CD14-positive monocyte (primary cell): ENCODE data around the gene PREX1. TPM values are rescaled to one million over a fixed set of nuclear protein-coding genes. Genes with fewer than 3 reads are reported as not detected.
"Not testable (repeated sequence)": the region's sequence is repeated elsewhere in the genome, so short reads cannot be mapped to it uniquely, and the experiment has no call there.

Experiments used
- DNase-seq, 3 donors: peaks; one replicate each; pipeline ENCODE4 v3.0.0-alpha.2; 2011 to 2022
- H2AFZ ChIP-seq: 2 replicates; pipeline ENCODE4 v1.6.0; 2012; ENCODE audit warnings: mild to moderate bottlenecking, low read depth, low read length, inconsistent platforms; ENCODE audit not compliant: insufficient read depth, poor library complexity, severe bottlenecking
- H3K27ac ChIP-seq, 2 donors: 1 replicate in 1 of 2; 2 replicates in 1 of 2; pipeline ENCODE4 v1.5.1; 2012 to 2013; ENCODE audit warnings: low read length in 2 of 2, control low read depth in 1 of 2, inconsistent platforms in 1 of 2, low read depth in 1 of 2, mild to moderate bottlenecking in 1 of 2
- H3K27me3 ChIP-seq, 2 donors: one replicate each; pipeline versions ENCODE4 v1.6.0 to v1.6.1; 2011 to 2013; ENCODE audit warnings: low read length in 2 of 2; ENCODE audit not compliant: control insufficient read depth in 2 of 2, insufficient read depth in 2 of 2
- H3K36me3 ChIP-seq, 2 donors: replicated peaks in 1 of 2; 1 replicate in 1 of 2; 2 replicates in 1 of 2; pipeline versions ENCODE4 v1.5.1 to v1.6.1; 2012 to 2013; ENCODE audit warnings: low read length in 2 of 2, control low read depth in 1 of 2, inconsistent platforms in 1 of 2, mild to moderate bottlenecking in 1 of 2; ENCODE audit not compliant: insufficient read depth in 2 of 2, control insufficient read depth in 1 of 2
- H3K4me1 ChIP-seq, 2 donors: 1 replicate in 1 of 2; 2 replicates in 1 of 2; pipeline versions ENCODE4 v1.5.1 to v1.6.1; 2012 to 2013; ENCODE audit warnings: low read length in 2 of 2, control low read depth in 1 of 2, inconsistent platforms in 1 of 2, mild to moderate bottlenecking in 1 of 2, moderate library complexity in 1 of 2; ENCODE audit not compliant: insufficient read depth in 2 of 2, control insufficient read depth in 1 of 2
- H3K4me2 ChIP-seq: replicated peaks from 2 replicates; pipeline ENCODE3; 2012; ENCODE audit warnings: low read length, moderate library complexity, mild to moderate bottlenecking; ENCODE audit not compliant: poor library complexity, severe bottlenecking; ENCODE audit errors: extremely low read depth
- H3K4me3 ChIP-seq, 3 experiments: fragments of 200-600 bp in 1 of 3; sonication (generic) in 1 of 3; replicated peaks in 1 of 3; 1 replicate in 2 of 3; 2 replicates in 1 of 3; pipeline ENCODE4 v1.5.1; 2011 to 2013; ENCODE audit warnings: low read length in 3 of 3, mild to moderate bottlenecking in 3 of 3, control low read depth in 2 of 3, low read depth in 2 of 3, inconsistent platforms in 1 of 3, moderate library complexity in 1 of 3
- H3K79me2 ChIP-seq: 2 replicates; pipeline ENCODE4 v1.6.0; 2012; ENCODE audit warnings: mild to moderate bottlenecking, control low read depth, inconsistent platforms, low read length, moderate library complexity; ENCODE audit not compliant: insufficient read depth
- H3K9ac ChIP-seq: 2 replicates; pipeline ENCODE4 v1.6.0; 2017; ENCODE audit warnings: low read length, mild to moderate bottlenecking; ENCODE audit not compliant: insufficient read depth, poor library complexity, severe bottlenecking
- H3K9me3 ChIP-seq, 2 donors: replicated peaks in 1 of 2; 1 replicate in 1 of 2; 2 replicates in 1 of 2; pipeline versions ENCODE4 v1.5.1 to v1.6.1; 2012 to 2013; ENCODE audit warnings: low read length in 2 of 2, control low read depth in 1 of 2; ENCODE audit not compliant: control insufficient read depth in 1 of 2, insufficient read depth in 1 of 2
- H4K20me1 ChIP-seq: 2 replicates; pipeline ENCODE4 v1.6.0; 2012; ENCODE audit warnings: mild to moderate bottlenecking, low read length, control low read depth, moderate library complexity; ENCODE audit not compliant: insufficient read depth
- H3K27ac Mint-ChIP-seq, 7 donors: one replicate each; pipeline ENCODE4 v1.8.0; 2020; ENCODE audit warnings: mild to moderate bottlenecking in 7 of 7, mixed read lengths in 7 of 7, moderate library complexity in 6 of 7, inconsistent platforms in 2 of 7
- H3K27me3 Mint-ChIP-seq, 3 donors: one replicate each; pipeline ENCODE4 v1.8.0; 2021 to 2022; ENCODE audit warnings: low read depth in 3 of 3, mild to moderate bottlenecking in 3 of 3, mixed read lengths in 3 of 3, moderate library complexity in 3 of 3, inconsistent platforms in 1 of 3
- H3K36me3 Mint-ChIP-seq, 2 donors: one replicate each; pipeline ENCODE4 v1.8.0; 2020; ENCODE audit warnings: mixed read lengths in 2 of 2, inconsistent platforms in 1 of 2, mild to moderate bottlenecking in 1 of 2
- H3K4me1 Mint-ChIP-seq: one replicate; pipeline ENCODE4 v1.8.0; 2020; ENCODE audit warnings: mild to moderate bottlenecking, mixed read lengths
- H3K4me3 Mint-ChIP-seq, 2 donors: one replicate each; pipeline ENCODE4 v1.8.0; 2020; ENCODE audit warnings: mild to moderate bottlenecking in 2 of 2, mixed read lengths in 2 of 2, moderate library complexity in 1 of 2
- H3K9me3 Mint-ChIP-seq, 7 donors: one replicate each; pipeline ENCODE4 v1.8.0; 2020 to 2022; ENCODE audit warnings: mixed read lengths in 7 of 7, mild to moderate bottlenecking in 6 of 7, moderate library complexity in 6 of 7, inconsistent platforms in 2 of 7
- CTCF ChIP-seq: fragments of 200-600 bp; IDR thresholded peaks from one replicate; pipeline ENCODE4 v1.8.0; 2022; ENCODE audit warnings: antibody characterized with exemption, mild to moderate bottlenecking
- WGBS: methylation state at CpG from one replicate; pipeline ENCODE4 v1.1.5; 2013; ENCODE audit warnings: missing lambda C conversion rate; ENCODE audit not compliant: insufficient coverage; 5-methylcytosine and 5-hydroxymethylcytosine counted together
- intact Hi-C, 2 donors: fragments of 100-400 bp; cut with micrococcal nuclease; formaldehyde crosslinking; loops; one replicate each; pipeline versions ENCODE4 v1.15.0 to v1.15.1; 2023
- polyA plus RNA-seq, 3 donors: library from polyadenylated mRNA; depleted of rRNA in 1 of 3; unstranded in 2 of 3; stranded (reverse) in 1 of 3; fragments of 300-500 nt in 2 of 3; fragments of >200 nt in 1 of 3; fragmentation: Illumina TruSeq in 2 of 3; gene quantifications; 1 replicate in 2 of 3; 2 replicates in 1 of 3; pipeline ENCODE4 v1.2.3, GENCODE V29; 2012 to 2021

The PREX1 gene
- polyA plus RNA-seq, 3 donors: 24.3 to 114 (median 27.5) TPM

GRCh38 chr20:48845721-48846306 lies 18.0 kb upstream of the PREX1 start:
- peaks cover 0 to 5% (median 3%) of the 10 kb centered on the region in 7 donors for H3K9me3 Mint-ChIP-seq
- Histone ChIP-seq H3K4me3 (no peak overlapping the region), H4K20me1 (no peaks in the 10 kb centered on the region), H3K4me1 (peaks cover 41 to 44% of the 10 kb centered on the region in 2 donors), H3K27me3 (no peaks in the 10 kb centered on the region), H3K9me3 (no peaks in the 10 kb centered on the region), H3K4me2 (no peak overlapping the region), H3K27ac (no peak overlapping the region), H2AFZ (no peak overlapping the region), H3K79me2 (no peaks in the 10 kb centered on the region), H3K9ac (no peak overlapping the region), H3K36me3 (no peaks in the 10 kb centered on the region)
- TF ChIP-seq CTCF: no peak
- no peak for DNase-seq
- H3K27ac Mint-ChIP-seq: peak overlapping the region in 3 of 7 donors; percentile 40 to 86 (median 84)
- H3K27me3 Mint-ChIP-seq: peaks cover 0 to 4% (median 0%) of the 10 kb centered on the region in 3 donors
- H3K36me3 Mint-ChIP-seq: no peaks in the 10 kb centered on the region
- H3K4me3 Mint-ChIP-seq: no peak overlapping the region
- peaks cover 54% of the 10 kb centered on the region for H3K4me1 Mint-ChIP-seq
- 92% methylated on average over 2 of the region's 7 CpGs for WGBS
- intact Hi-C loops: loop anchor here in 1 of 2 donors (2.0 kb wide), 1 partner anchor 17 kb away; no protein-coding TSS in a partner anchor

GRCh38 chr20:48844996-48845395 lies 17.2 kb upstream of the PREX1 start:
- Histone ChIP-seq H4K20me1 (no peaks in the 10 kb centered on the region), H3K27me3 (no peaks in the 10 kb centered on the region), H3K36me3 (no peaks in the 10 kb centered on the region), H3K4me1 (peaks cover 41 to 44% of the 10 kb centered on the region in 2 donors), H3K79me2 (no peaks in the 10 kb centered on the region), H3K4me3 (no peak overlapping the region), H2AFZ (no peak overlapping the region), H3K4me2 (peak overlapping the region; percentile 5), H3K9me3 (no peaks in the 10 kb centered on the region), H3K9ac (no peak overlapping the region), H3K27ac (no peak overlapping the region)
- WGBS: 100% methylated on average over 1 of the region's 4 CpGs
- Mint-ChIP-seq H3K27ac (peak overlapping the region in 5 of 7 donors; percentile 12 to 86 (median 52)), H3K4me1 (peaks cover 54% of the 10 kb centered on the region), H3K36me3 (no peaks in the 10 kb centered on the region), H3K9me3 (peaks cover 0 to 5% (median 3%) of the 10 kb centered on the region in 7 donors), H3K4me3 (no peak overlapping the region), H3K27me3 (peaks cover 0 to 4% (median 0%) of the 10 kb centered on the region in 3 donors)
- TF ChIP-seq CTCF: no peak
- intact Hi-C loops: loop anchor here in 1 of 2 donors (2.0 kb wide), 1 partner anchor 16 kb away; no protein-coding TSS in a partner anchor
- peak in 2 of 3 donors; percentile 55 to 81 for DNase-seq

GRCh38 chr20:48843896-48844295 lies 16.1 kb upstream of the PREX1 start:
- 67% methylated on average over 1 of the region's 2 CpGs for WGBS
- H3K4me2 ChIP-seq, H3K27me3 ChIP-seq, H3K27me3 Mint-ChIP-seq, H3K36me3 Mint-ChIP-seq, H3K9ac ChIP-seq, H3K27ac Mint-ChIP-seq, H3K4me3 ChIP-seq, H3K36me3 ChIP-seq, H3K4me3 Mint-ChIP-seq, DNase-seq, H3K9me3 Mint-ChIP-seq, H3K79me2 ChIP-seq, H4K20me1 ChIP-seq, H3K9me3 ChIP-seq, H3K27ac ChIP-seq, H2AFZ ChIP-seq: not testable (repeated sequence)
- H3K4me1 Mint-ChIP-seq: peaks cover 59% of the 10 kb centered on the region
- intact Hi-C loops: loop anchor here in 1 of 2 donors (2.0 kb wide), 1 partner anchor 15 kb away; no protein-coding TSS in a partner anchor
- H3K4me1 ChIP-seq: peaks cover 49 to 54% of the 10 kb centered on the region in 2 donors
